Measurements from ENCODE around the gene SERPINA6. TPM values are rescaled to one million over a fixed set of nuclear protein-coding genes. Genes with fewer than 3 reads are reported as not detected.

Gene SERPINA6
- total and polyA plus RNA-seq, 2 donors (not counting 1 experiment from before 2014, with no cell fraction given), result not detected

DNA sequence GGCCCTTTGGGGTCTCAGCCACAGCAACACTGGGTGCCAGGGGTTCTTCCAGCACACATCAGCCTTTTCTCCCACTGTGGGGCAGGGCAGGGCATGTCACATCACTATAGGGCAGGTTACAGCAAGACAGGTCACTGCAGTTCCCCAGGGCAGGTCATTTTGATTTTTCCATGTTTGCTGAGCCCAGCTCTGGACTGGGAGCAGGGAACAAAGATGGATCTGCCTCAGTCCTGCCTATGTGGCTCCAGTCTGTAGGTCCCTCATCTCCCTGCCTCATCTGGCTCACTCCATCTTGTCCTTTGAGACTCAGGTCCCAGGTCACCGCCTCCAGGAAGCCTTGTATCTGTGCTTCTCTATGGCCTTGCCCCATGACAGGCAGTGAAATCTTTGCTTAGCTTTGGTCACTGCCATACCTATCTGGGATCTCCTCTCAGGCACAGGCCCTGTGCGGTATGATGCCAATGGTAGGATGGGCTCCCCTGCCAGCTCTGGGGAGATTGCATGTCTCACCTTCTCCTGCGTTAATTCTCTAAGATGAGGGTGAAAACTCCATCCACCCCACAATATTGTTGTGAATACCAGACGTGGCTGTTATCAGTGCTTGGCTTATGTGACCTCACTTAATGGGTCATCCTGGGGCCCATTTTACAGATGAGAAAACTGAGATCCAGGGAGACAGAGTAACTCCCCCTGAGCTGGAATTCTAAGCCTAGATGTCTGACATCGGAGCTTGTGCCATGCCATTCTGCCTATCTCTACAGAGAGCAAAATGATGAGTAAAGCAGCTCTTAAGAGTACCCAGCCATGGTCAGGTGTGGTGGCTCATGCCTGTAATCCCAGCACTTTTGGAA is 1.5 kb downstream of the SERPINA6 start:
- Histone ChIP-seq H4K20me1 (ENCODE audit: control insufficient read depth, insufficient read depth, low read length, poor library complexity, severe bottlenecking) (no peaks in the 10 kb centered on the region), H3K4me1 (ENCODE audit: control insufficient read depth in 2 of 2, insufficient read depth in 2 of 2, low read length in 2 of 2) (no peaks in the 10 kb centered on the region), H3K9me3 (ENCODE audit: control extremely low read depth in 1 of 3, control insufficient read depth in 2 of 3, insufficient read depth in 1 of 3, low read length in 2 of 3) (peaks cover 0 to 9% (median 0%) of the 10 kb centered on the region in 3 donors), H3K27me3 (replicated peaks in 1 of 4; ENCODE audit: control extremely low read depth in 1 of 4, control insufficient read depth in 3 of 4, insufficient read depth in 4 of 4, low read length in 3 of 4) (no peaks in the 10 kb centered on the region), H3K9ac (ENCODE audit: low read length) (no peak overlapping the region), H3K27ac (ENCODE audit: low read length in 2 of 2) (no peak overlapping the region), H3K4me2 (replicated peaks; ENCODE audit: low read depth, low read length, poor library complexity, severe bottlenecking) (no peak overlapping the region), H2AFZ (ENCODE audit: insufficient read depth, low read depth, low read length, poor library complexity, severe bottlenecking) (no peak overlapping the region), H3K4me3 (ENCODE audit: control extremely low read depth in 1 of 5, extremely low read depth in 1 of 5, insufficient read depth in 1 of 5, low read depth in 2 of 5, low read length in 4 of 5) (no peak overlapping the region), H3K79me2 (ENCODE audit: control insufficient read depth, insufficient read depth, low read length) (no peaks in the 10 kb centered on the region), H3K36me3 (replicated peaks in 1 of 2; ENCODE audit: control extremely low read depth in 1 of 2, control insufficient read depth in 1 of 2, extremely low read depth in 1 of 2, insufficient read depth in 2 of 2, low read length in 1 of 2) (no peaks in the 10 kb centered on the region)
- Mint-ChIP-seq H3K4me3 (no peak overlapping the region), H3K27me3 (no peaks in the 10 kb centered on the region), H3K27ac (no peak overlapping the region), H3K4me1 (no peaks in the 10 kb centered on the region), H3K9me3 (ENCODE audit: insufficient read depth) (no peaks in the 10 kb centered on the region)
- TF ChIP-seq, protein P1, sequence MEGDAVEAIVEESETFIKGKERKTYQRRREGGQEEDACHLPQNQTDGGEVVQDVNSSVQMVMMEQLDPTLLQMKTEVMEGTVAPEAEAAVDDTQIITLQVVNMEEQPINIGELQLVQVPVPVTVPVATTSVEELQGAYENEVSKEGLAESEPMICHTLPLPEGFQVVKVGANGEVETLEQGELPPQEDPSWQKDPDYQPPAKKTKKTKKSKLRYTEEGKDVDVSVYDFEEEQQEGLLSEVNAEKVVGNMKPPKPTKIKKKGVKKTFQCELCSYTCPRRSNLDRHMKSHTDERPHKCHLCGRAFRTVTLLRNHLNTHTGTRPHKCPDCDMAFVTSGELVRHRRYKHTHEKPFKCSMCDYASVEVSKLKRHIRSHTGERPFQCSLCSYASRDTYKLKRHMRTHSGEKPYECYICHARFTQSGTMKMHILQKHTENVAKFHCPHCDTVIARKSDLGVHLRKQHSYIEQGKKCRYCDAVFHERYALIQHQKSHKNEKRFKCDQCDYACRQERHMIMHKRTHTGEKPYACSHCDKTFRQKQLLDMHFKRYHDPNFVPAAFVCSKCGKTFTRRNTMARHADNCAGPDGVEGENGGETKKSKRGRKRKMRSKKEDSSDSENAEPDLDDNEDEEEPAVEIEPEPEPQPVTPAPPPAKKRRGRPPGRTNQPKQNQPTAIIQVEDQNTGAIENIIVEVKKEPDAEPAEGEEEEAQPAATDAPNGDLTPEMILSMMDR (IDR thresholded peaks at IDR 0.05), result no peak
- no peak for TF ChIP-seq EZH2 (IDR thresholded peaks at IDR 0.05; ENCODE audit: borderline replicate concordance, insufficient read depth, low read depth, low read length, poor library complexity, severe bottlenecking)
- ATAC-seq (ENCODE audit: low read depth), result no peak
- 100% methylated on average over 1 of the region's 5 CpGs for WGBS (ENCODE audit: insufficient coverage)
- no peak for DNase-seq
- ChIA-PET POLR2A (no interaction called here), CTCF (no interaction called here)
- intact Hi-C loops (cut with micrococcal nuclease), result no loop called here

DNA sequence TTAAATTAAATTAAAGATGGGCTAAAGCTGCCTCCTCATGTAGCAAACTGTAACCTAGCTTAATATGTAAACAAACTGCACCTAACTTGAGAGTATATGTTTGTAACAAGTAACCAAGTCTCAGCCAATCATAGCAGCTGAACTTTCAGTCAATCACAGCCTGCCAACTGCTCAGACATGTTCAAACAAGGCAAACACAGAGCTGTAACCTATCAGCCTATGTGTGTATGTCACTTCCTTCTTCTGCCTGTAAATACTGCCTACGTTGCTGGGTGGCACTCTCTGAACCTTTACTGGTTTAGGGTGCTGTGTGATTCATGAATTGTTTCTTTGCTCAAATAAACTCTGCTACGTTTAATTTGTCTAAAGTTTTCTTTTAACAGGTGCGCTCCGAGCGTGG is 2.9 kb downstream of the SERPINA6 start:
- no peaks in the 10 kb centered on the region for H3K4me1 Mint-ChIP-seq
- ATAC-seq (ENCODE audit: low read depth) (no peak), DNase-seq (no peak)
- ChIA-PET POLR2A (no interaction called here), CTCF (no interaction called here)
- Histone ChIP-seq H3K4me1 (ENCODE audit: control insufficient read depth in 2 of 2, insufficient read depth in 2 of 2, low read length in 2 of 2) (no peaks in the 10 kb centered on the region), H3K27ac (ENCODE audit: low read length in 2 of 2) (no peak overlapping the region), H3K4me3 (ENCODE audit: control extremely low read depth in 1 of 5, extremely low read depth in 1 of 5, insufficient read depth in 1 of 5, low read depth in 2 of 5, low read length in 4 of 5) (no peak overlapping the region), H3K9me3 (ENCODE audit: control extremely low read depth in 1 of 3, control insufficient read depth in 2 of 3, insufficient read depth in 1 of 3, low read length in 2 of 3) (peaks cover 0 to 9% (median 0%) of the 10 kb centered on the region in 3 donors), H2AFZ (ENCODE audit: insufficient read depth, low read depth, low read length, poor library complexity, severe bottlenecking) (no peak overlapping the region), H3K4me2 (replicated peaks; ENCODE audit: low read depth, low read length, poor library complexity, severe bottlenecking) (no peak overlapping the region), H3K79me2 (ENCODE audit: control insufficient read depth, insufficient read depth, low read length) (no peaks in the 10 kb centered on the region), H3K9ac (ENCODE audit: low read length) (no peak overlapping the region), H3K36me3 (replicated peaks in 1 of 2; ENCODE audit: control extremely low read depth in 1 of 2, control insufficient read depth in 1 of 2, extremely low read depth in 1 of 2, insufficient read depth in 2 of 2, low read length in 1 of 2) (no peaks in the 10 kb centered on the region), H3K27me3 (replicated peaks in 1 of 4; ENCODE audit: control extremely low read depth in 1 of 4, control insufficient read depth in 3 of 4, insufficient read depth in 4 of 4, low read length in 3 of 4) (no peaks in the 10 kb centered on the region), H4K20me1 (ENCODE audit: control insufficient read depth, insufficient read depth, low read length, poor library complexity, severe bottlenecking) (no peaks in the 10 kb centered on the region)
- intact Hi-C loops (cut with micrococcal nuclease), result no loop called here
- 93% methylated on average over 4 of the region's 5 CpGs for WGBS (ENCODE audit: insufficient coverage)
- peaks cover 3% of the 10 kb centered on the region for H3K9me3 Mint-ChIP-seq (ENCODE audit: insufficient read depth)
- H3K4me3 Mint-ChIP-seq, result no peak overlapping the region
- H3K27ac Mint-ChIP-seq, result no peak overlapping the region
- TF ChIP-seq EZH2 (IDR thresholded peaks at IDR 0.05; ENCODE audit: borderline replicate concordance, insufficient read depth, low read depth, low read length, poor library complexity, severe bottlenecking), result no peak
- TF ChIP-seq, protein P1 (IDR thresholded peaks at IDR 0.05), result no peak
- no peaks in the 10 kb centered on the region for H3K27me3 Mint-ChIP-seq

Measured in B cell (primary cell).